ENCODE results near the gene ERAL1.
"Not testable (repeated sequence)": the region's sequence is repeated elsewhere in the genome, so short reads cannot be mapped to it uniquely, and the experiment has no call there.

ERAL1 gene

GRCh38 chr17:28901866-28902818 is 47.3 kb downstream of the ERAL1 start:
- DNase-seq, result no peak

GRCh38 chr17:28902819-28903545 is 48.2 kb downstream of the ERAL1 start, which contains the start of gene DHRS13:
Gene DHRS13 (minus strand): TSS chr17:28903079. CDS start chr17:28902944, 135 bp downstream.
- peak; percentile 90 for DNase-seq

- DNase-seq, result not testable (repeated sequence)
These were observed 48.7 kb downstream of the ERAL1 start for GRCh38 chr17:28903546-28903841.

GRCh38 chr17:28904800-28905199 is 50.0 kb downstream of the ERAL1 start:
- DNase-seq, result no peak

GRCh38 chr17:28906276-28906675 is 51.5 kb downstream of the ERAL1 start:
- DNase-seq, result no peak

DNA sequence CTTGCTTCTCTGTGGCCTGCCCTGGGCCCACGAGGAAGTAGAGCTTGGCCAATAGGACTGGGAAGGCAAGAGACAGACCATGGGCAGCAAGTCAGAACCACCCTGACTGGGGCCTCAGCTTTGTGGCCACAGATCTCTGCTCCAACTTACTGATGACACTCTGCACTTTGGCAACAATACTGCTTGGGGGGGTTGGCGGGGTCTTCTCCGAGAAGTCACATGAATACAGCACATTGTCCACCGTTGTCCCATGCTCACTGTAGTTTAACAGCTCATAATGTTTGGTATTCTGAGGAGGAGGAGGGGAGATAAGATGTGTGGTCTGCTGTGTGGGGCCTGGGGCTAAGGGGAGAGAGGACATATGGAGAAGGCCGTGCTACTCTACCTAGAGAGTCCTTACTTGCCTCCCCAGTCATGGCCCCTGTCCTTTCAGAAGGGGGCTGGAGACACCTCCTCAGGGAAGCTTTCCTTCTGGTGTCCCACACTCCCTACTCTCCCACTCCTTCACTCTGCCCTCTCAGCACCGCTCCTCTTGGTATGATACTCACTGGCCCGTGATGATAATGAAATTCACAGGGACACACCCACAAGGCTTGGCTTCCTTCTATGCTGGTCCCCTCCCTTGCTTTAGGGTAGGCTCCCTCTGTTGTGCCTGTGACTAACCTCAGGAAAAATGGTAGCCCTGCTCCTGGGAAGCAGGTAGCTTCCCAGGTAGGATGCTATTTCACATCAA is 52.1 kb downstream of the ERAL1 start:
- no peak for DNase-seq

GRCh38 chr17:28907709-28908475 is 53.1 kb downstream of the ERAL1 start:
- DNase-seq, result no peak

DNA sequence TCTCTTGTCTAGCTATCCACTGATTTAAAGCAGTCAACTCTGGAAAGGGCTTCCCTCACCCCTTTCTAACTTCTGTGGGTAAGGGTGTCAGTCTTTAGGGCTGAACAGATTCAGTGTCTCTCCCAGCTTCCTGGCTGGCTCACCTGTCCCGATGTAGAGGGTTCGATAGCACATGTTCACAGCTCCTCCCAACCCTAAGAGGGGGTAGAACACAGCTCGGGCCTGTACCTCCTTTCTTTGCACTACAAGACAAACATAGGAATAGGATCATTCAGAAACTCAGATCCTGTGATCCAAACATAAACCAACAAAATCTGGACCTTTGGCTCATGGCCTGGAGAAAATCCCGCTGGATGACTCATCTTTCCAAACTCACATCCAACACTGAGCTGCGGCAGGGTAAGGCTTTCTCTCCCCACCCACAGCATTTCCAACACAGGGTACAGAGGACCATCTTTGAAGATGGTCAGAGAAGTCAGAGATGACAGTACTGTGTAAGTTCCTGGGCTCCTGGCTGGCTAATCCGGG is 53.9 kb downstream of the ERAL1 start:
- no peak for DNase-seq

- DNase-seq, result no peak
These were observed 55.7 kb downstream of the ERAL1 start for GRCh38 chr17:28910534-28910933.

Data from GDM1 (cell line).